GM21619 (cell line): ENCODE measurements around the gene AUTS2.

Experiments used
- ATAC-seq: cut with Tn5 transposase; IDR thresholded peaks from one replicate; pipeline ENCODE4 v1.9.1; 2021; ENCODE audit not compliant: unreplicated experiment

The AUTS2 gene

DNA sequence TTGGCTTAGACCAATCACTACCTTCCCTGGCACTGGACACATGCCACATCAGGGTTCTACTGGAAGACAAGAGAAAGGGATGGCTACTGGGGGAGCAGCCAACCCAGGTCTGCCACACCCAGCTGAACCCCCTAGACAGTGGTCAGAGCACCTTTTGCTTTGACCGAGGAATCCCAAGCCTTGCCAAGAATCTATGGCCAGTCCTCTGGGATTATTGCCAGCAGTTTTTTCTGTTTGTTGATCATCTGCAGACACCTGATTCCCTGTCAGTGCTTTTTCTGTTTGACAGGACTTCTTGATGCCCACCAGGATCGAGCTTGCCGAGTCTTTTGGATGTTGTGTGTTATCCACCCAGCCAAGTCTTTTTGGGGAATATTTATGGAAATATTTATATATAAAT is 1057.4 kb downstream of the AUTS2 start:
- ATAC-seq, result no peak

GRCh38 chr7:70657571-70657970 is 1059.3 kb downstream of the AUTS2 start:
- ATAC-seq, result no peak

DNA sequence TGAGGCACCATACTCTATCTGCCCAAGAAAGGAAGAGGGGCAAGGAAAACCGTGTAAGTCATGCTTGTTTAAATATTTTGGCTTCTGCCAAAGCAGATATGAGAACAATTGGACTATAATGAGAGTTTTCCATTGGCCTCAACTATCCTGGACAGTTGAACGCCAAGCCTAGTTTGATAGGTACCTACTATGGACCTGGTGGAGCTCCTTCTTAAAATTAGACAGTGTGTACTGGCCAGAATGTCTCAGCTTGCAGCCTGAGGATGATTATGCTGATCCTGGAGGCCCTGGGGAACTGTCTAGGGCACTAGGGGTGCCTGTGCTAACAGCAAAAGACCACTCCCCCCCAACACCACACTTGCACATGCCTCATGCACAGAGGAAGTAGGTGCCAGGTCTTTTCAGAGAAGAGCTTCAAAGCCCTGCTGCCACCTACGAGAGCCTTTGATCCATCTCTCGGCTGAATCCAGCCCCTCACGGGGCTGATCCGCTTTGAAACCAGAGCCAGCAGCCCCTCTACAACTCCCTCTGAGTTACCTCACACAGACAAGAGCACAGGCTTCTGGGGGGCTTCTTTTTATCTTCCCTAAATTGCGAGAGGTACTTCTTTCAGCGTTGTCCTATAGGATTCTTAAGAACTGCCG is 1059.8 kb downstream of the AUTS2 start:
- ATAC-seq, result no peak

DNA sequence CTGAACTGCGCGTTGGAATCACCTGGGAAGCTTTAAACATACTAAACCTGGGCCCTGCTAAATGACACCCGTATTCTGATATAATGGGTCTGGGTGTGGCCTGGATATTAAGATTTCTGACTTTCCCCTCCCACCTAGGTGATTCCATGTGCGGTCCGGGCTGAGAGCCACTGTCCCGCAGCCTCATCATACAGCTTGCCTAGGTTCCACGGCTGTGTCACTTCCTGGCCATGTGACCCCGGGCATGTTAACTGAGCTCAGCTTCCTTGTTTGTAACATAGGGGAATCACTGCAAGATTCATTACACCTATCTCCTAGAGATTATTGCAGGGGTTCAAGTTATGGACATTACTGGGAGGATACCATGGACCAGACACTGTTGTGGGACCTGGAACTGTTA is 1061.0 kb downstream of the AUTS2 start:
- no peak for ATAC-seq

DNA sequence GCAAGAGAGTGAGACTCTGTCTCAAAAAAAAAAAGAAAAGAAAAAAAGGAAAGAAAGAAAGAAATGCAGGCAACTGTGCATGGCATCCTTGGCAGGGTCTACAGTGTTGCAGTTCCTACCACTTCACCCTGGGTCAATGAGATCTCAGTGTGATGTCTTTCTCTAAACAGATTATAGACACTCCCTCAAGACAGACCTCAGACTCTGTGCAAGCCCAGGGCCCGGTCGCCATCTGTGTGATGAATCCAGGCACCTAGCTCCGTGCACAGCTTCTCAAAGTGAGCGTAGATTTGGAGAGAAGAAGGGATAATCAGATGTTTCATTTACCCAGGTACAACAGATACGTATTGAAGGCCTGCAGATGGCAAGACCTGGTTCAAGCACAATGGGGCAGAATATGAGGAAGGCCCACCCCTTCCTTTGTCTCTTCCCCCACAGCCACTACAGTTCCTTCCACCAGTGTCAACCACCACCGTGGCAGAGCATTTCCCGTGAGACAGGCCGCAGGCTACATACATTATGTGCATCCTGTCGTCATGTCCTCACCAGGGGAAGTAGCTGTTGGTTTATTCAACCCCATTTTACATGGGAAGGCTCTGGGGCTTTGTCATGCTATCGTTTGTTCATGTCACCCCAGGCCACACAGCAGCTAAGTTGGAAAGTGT is 1062.0 kb downstream of the AUTS2 start:
- no peak for ATAC-seq

- ATAC-seq, result no peak
Measured at GRCh38 chr7:70660819-70661191, 1062.5 kb downstream of the AUTS2 start.

DNA sequence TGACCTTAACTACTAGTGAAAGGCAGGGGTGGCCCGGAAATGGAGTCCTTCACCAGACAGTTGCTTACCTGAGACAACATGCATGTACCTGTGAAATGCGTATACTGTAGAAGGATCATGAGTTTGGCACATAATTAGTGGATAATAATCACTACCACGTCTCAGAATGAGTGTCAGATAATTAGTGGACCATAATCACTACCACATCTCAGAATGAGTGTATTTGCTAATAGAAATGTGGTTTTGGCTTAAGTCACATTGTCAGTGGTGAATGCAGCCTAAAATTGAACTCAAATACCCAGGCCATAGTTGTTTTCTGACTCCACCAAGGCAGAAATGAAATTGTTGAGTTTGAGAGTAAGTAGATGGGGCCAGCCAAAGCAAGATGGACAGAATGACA is 1065.4 kb downstream of the AUTS2 start:
- ATAC-seq, result no peak

DNA sequence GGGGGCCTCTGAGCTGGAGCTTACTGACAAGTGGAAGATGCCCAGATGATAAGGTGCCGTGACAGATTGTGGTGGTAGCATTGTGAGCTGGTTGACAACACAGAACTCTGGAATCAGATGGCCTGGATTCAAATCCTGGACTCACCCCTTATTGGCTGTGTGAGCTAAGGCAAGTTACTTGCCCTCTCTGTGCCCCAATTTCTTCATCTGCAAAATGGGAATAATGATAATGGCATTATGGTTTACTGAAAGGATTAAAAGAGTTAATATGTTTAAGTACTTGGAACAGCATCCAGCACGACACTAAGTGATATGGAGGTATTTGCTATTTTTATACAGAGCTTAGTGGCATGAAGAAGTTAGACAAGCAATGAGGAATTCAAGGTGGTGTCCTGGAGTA is 1067.7 kb downstream of the AUTS2 start:
- no peak for ATAC-seq

GRCh38 chr7:70667406-70667805 is 1069.1 kb downstream of the AUTS2 start:
- ATAC-seq, result no peak

- peak; percentile 48 for ATAC-seq
Measured at GRCh38 chr7:70668606-70669358, 1070.5 kb downstream of the AUTS2 start.

DNA sequence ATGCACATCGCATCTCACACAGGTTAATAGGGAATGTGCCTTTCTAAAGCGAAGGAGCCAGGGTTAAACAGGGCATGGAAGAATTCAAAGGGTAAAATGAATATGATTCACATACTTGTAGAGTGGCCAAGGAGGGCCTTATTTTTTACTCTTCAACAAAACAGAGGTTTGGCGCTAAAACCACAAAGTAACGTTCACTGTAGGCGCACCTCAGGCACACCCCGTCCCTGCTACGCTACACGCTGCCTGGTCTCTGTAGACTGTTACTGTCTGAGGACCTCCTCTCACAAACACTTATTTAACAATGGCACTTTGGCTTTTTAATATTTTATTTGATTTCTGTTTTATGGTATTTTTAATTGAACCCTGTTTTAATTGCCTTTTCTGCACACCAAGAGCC is 1071.6 kb downstream of the AUTS2 start:
- no peak for ATAC-seq

GRCh38 chr7:70670288-70670687 is 1072.0 kb downstream of the AUTS2 start:
- ATAC-seq, result no peak

DNA sequence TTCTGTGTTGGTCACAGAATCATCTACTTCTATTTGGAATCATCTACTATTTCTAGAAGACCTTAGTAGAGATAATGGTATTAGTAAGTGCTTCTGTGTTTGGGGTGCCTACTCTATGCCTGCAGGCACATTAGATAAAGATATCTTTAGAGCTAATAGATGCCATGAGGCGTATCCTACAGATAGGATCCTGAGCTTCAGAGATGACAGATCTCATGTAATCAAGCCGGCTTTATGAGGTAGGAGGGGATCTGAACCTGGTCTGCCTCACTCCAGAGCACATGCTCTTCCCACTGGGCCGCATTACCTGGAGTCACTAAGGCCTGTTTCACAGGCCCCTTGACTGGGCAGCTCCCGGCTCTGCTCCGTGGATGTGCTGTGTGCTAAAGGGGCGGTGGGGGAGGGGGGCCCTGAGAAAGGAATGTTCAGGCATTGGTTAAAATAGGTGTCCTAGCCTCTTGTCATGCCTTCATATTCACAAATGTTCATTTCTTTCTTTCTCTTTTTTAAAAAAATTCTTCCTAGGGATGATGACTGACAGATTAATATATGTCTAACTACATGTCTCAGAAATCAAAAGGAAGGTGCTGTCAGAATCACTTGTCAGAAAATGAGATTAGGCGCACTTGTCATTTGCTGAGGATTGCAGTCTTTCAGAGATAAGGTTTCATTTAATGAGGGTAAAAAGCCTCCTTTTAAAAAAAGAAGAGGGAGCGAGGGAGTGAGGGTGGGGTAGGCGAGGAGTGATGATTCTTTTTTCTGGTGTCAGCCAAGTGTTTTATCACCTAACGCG is 1075.7 kb downstream of the AUTS2 start:
- no peak for ATAC-seq

GRCh38 chr7:70674571-70675010 is 1076.3 kb downstream of the AUTS2 start:
- no peak for ATAC-seq

DNA sequence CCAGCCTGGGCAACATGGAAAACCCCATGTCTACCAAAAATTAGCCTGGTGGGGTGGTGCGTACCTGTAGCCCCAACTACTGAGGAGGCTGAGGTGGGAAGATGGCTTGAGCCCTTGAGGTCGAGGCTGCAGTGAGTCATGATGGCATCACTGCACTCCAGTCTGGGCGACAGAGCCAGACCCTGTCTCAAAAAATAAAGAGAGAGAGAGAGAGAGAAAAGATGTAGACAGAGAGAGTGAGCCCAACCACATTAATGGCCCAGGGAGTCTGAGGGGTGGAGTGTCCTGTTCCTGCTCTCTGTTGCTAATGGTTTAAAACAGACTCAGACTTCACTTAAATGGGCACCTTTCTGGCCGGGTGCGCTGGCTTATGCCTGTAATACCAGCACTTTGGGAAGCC is 1078.0 kb downstream of the AUTS2 start:
- ATAC-seq, result no peak

DNA sequence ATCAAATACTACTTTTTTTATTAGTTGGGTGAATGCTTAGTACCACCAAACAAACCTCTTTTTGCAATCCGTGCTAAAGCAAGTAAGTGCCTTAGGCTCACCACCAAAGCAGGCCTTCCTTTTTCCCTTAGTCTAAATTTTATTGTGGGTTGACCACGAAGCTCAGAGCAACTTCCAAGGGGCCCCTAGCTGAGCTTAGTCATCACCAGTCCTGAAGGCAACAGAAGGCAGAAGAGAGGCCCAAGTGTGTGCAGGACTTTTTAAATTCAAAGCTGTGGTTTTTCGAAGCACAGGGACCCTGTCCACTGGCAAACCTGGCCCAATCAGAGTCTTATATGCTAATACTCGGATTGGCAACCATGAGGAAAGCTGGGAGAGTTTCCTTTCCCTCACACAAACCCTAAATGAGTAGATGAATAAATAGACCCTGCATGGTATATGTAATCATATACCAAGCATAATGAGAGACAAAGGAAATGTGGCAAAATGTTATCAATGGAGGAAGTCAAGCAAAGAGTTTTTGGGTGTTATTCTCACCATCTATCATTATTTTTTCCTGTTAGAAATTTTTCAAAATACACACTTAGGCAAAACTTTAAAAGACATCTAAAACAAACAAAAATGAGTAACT is 1080.5 kb downstream of the AUTS2 start:
- no peak for ATAC-seq

- no peak for ATAC-seq
Measured at GRCh38 chr7:70679661-70680060, 1081.4 kb downstream of the AUTS2 start.

DNA sequence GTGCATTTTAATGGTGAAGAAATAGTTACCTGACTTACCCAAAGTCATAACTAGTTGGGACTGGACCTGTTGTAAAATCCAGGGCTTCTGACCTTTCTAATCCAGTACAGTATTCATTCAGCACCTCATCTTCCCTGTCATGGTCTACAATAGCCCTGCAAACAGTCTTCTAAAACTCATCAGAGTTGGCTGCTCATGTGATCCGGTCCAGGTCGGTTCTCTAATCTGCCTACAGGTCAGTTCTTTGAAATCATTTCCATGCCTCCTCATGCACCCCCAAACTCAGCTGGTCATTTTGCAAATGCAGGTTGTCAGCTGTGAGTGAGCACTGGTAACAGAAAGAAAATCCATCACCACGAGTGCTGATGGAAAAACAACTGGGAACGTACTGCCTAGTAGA is 1082.0 kb downstream of the AUTS2 start:
- no peak for ATAC-seq

DNA sequence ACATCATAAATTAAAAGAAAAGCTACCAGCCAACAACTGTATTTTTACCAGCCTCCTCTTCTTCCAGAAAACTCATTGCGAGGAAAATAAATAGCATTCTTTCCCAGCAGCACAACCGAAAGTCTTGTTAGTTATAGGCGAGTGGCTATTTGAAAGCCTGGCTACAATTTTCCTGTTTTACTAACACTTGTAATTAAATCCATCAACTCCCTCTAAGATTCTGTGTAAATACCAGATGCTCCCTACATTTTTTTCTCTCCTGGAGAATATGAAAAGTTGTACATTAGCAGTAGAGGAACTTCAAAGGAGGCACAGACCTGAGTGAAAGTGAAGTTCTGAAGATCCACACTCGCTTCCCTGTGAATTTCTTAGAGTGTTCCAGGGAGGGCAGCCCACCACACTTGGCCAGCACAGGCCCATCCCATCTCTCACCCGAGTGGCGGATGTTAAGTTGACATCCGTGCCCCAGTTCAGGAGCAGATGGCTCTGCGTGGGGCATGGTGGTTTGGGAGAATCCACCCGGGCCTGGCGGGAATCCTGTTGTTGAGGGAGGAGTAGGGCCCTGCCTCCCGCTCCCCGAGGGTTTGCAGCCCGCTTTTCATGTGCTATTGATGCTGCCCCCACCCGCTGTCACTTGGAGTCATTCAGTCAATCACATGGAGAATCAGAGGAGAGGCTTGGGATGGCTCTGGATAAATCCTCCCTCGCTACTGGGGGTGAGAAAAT is 1082.6 kb downstream of the AUTS2 start:
- no peak for ATAC-seq
